Calu3 (cell line): ENCODE measurements around the gene APEX1. TPM values are rescaled to one million over a fixed set of nuclear protein-coding genes. Genes with fewer than 3 reads are reported as not detected.
"Not testable (repeated sequence)": the region's sequence is repeated elsewhere in the genome, so short reads cannot be mapped to it uniquely, and the experiment has no call there.

Experiments
- BruUV-seq: library from RNA; stranded (reverse); fragments of 400-500 nt; replicated peaks from 2 replicates; lab custom pipeline; 2021; lab: Mats Ljungman, UMichigan
- CTCF ChIA-PET: fragments of 300-600 bp; sonication (Branson Sonifier 250); formaldehyde crosslinking; loops from one replicate; lab custom pipeline; 2022; ENCODE audit warnings: antibody characterized with exemption; lab: Charles Lee
- DNase-seq: peaks from one replicate; pipeline ENCODE4 v3.0.0; 2022
- H3K27ac Mint-ChIP-seq: one replicate; pipeline ENCODE4 v1.8.0; 2022; ENCODE audit warnings: mixed read lengths; ENCODE audit not compliant: unreplicated experiment
- H3K27me3 Mint-ChIP-seq: one replicate; pipeline ENCODE4 v1.8.0; 2022; ENCODE audit warnings: mixed read lengths; ENCODE audit not compliant: unreplicated experiment
- H3K36me3 Mint-ChIP-seq: one replicate; pipeline ENCODE4 v1.8.0; 2022; ENCODE audit warnings: mild to moderate bottlenecking, moderate library complexity, mixed read lengths; ENCODE audit not compliant: insufficient read depth, unreplicated experiment
- H3K4me1 Mint-ChIP-seq: one replicate; pipeline ENCODE4 v1.8.0; 2022; ENCODE audit warnings: mild to moderate bottlenecking, low read depth, mixed read lengths; ENCODE audit not compliant: unreplicated experiment
- H3K4me3 Mint-ChIP-seq: one replicate; pipeline ENCODE4 v1.8.0; 2022; ENCODE audit warnings: mild to moderate bottlenecking, low read depth, moderate library complexity, mixed read lengths; ENCODE audit not compliant: unreplicated experiment
- H3K9me3 Mint-ChIP-seq: one replicate; pipeline ENCODE4 v1.8.0; 2022; ENCODE audit warnings: low read depth, mixed read lengths; ENCODE audit not compliant: unreplicated experiment
- CTCF ChIP-seq: fragments of 200-600 bp; IDR thresholded peaks from one replicate; pipeline ENCODE4 v1.8.0; 2022; ENCODE audit warnings: antibody characterized with exemption; ENCODE audit not compliant: unreplicated experiment
- intact Hi-C: fragments of 100-400 bp; cut with micrococcal nuclease; formaldehyde crosslinking; loops from one replicate; pipeline ENCODE4 v1.10.0; 2022; ENCODE audit not compliant: unreplicated experiment
- total RNA-seq: library from RNA; stranded (reverse); gene quantifications from 2 replicates; pipeline ENCODE4 v1.2.3, GENCODE V29; 2022

The APEX1 gene
- total RNA-seq, 1 experiment from 2014 or later: 205 TPM

- no TSS peak for BruUV-seq
Measured at GRCh38 chr14:20440882-20441281, 14.1 kb upstream of the APEX1 start.

DNA sequence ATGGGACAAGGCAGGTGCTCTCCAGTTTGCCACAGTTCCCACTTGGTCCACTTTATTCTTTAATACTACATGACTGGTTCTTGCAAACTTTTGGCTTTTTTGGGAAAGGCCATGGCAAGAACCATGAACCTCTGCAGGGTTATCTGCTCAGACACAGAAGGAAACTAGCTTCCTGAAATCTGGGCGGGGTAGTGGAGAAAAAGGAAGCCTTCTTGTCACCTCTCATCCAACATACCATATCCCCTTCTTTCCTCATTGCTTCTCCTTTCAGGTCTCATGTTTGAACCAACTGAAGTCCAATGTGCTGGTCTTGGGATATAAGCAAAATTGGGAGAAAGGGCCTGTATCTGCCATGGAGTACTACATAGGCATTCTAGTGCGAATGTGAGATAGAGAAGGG is 13.6 kb upstream of the APEX1 start:
- no peak overlapping the region for H3K4me3 Mint-ChIP-seq
- CTCF ChIA-PET: no interaction called here
- H3K9me3 Mint-ChIP-seq: no peaks in the 10 kb centered on the region
- no peak for TF ChIP-seq CTCF
- no peaks in the 10 kb centered on the region for H3K4me1 Mint-ChIP-seq
- intact Hi-C loops: no loop called here
- no peak for DNase-seq
- no peaks in the 10 kb centered on the region for H3K36me3 Mint-ChIP-seq
- no TSS peak for BruUV-seq
- H3K27me3 Mint-ChIP-seq: peaks cover 15% of the 10 kb centered on the region
- no peak overlapping the region for H3K27ac Mint-ChIP-seq

More at GRCh38 chr14:20440882-20441281, 14.1 kb upstream of the APEX1 start:
- TF ChIP-seq CTCF: no peak
- no peaks in the 10 kb centered on the region for H3K4me1 Mint-ChIP-seq
- no peaks in the 10 kb centered on the region for H3K9me3 Mint-ChIP-seq
- H3K4me3 Mint-ChIP-seq: no peak overlapping the region
- no peak for DNase-seq
- H3K27ac Mint-ChIP-seq: no peak overlapping the region
- H3K36me3 Mint-ChIP-seq: no peaks in the 10 kb centered on the region
- H3K27me3 Mint-ChIP-seq: peaks cover 15% of the 10 kb centered on the region
- intact Hi-C loops: no loop called here
- CTCF ChIA-PET: no interaction called here

DNA sequence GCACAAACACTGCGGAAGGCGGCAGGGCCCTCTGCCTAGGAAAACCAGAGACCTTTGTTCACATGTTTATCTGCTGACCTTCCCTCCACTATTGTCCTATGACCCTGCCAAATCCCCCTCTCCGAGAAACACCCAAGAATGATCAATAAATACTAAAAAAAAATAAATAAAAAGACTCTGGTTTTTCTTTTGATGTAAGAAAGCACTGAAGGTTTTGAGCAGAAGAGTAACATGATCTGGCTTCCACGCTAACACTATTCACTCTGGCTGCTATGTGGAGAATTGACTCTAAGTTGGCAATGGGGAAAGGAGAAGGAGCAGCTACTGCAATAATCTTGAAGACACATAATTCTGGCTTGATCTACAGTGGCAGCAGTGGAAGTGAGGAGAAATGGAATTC is 11.4 kb upstream of the APEX1 start:
- intact Hi-C loops, H3K27me3 Mint-ChIP-seq, DNase-seq, H3K4me3 Mint-ChIP-seq, H3K4me1 Mint-ChIP-seq, CTCF ChIA-PET, H3K9me3 Mint-ChIP-seq, BruUV-seq, H3K36me3 Mint-ChIP-seq, H3K27ac Mint-ChIP-seq: not testable (repeated sequence)

- peaks cover 11% of the 10 kb centered on the region for H3K36me3 Mint-ChIP-seq
- DNase-seq: no peak
- no peaks in the 10 kb centered on the region for H3K4me1 Mint-ChIP-seq
- CTCF ChIA-PET: no interaction called here
- intact Hi-C loops: no loop called here
- no peak overlapping the region for H3K4me3 Mint-ChIP-seq
- TF ChIP-seq CTCF: no peak
- no peaks in the 10 kb centered on the region for H3K9me3 Mint-ChIP-seq
- no TSS peak for BruUV-seq
- no peak overlapping the region for H3K27ac Mint-ChIP-seq
- H3K27me3 Mint-ChIP-seq: no peaks in the 10 kb centered on the region
Measured at GRCh38 chr14:20446889-20447288, 8.1 kb upstream of the APEX1 start.

DNA sequence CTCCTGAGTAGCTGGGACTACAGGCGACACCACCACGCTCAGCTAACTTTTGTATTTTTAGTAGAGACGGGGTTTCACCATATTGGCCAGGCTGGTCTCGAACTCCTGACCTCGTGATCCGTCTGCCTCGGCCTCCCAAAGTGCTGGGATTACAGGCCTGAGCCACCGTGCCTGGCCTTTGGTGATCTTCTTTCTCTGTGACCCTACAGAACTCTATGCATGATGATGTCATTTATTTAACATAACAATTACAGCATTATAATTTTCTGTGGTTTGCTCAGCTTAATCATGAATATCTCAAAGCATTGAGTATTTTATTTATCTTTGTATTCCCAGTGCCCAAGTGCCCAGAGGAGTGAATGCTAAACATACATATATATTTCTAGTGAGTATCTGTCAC is 2.2 kb upstream of the APEX1 start:
- CTCF ChIA-PET, H3K4me1 Mint-ChIP-seq, H3K27me3 Mint-ChIP-seq, H3K27ac Mint-ChIP-seq, H3K9me3 Mint-ChIP-seq, BruUV-seq, intact Hi-C loops, DNase-seq, H3K4me3 Mint-ChIP-seq: not testable (repeated sequence)
- H3K36me3 Mint-ChIP-seq: peaks cover 10% of the 10 kb centered on the region
